NCI-H526 (cell line): Measurements from ENCODE around the gene LRIT1.

Experiments
- DNase-seq, 2 experiments: peaks; one replicate each; lab custom pipeline; 2025; lab: John Stamatoyannopoulos, UW

LRIT1 gene

GRCh38 chr10:84241185-84241790 is at the start of gene LRIT1:
TSS of gene LRIT1 (minus strand) at chr10:84241546. CDS start at chr10:84241439, 107 bp downstream.
- DNase-seq: no peak

GRCh38 chr10:84290235-84290634 is 48.9 kb upstream of the LRIT1 start:
- no peak for DNase-seq

GRCh38 chr10:84289521-84290200 is 48.3 kb upstream of the LRIT1 start:
- DNase-seq: no peak

- no peak for DNase-seq
These were observed 46.8 kb upstream of the LRIT1 start for GRCh38 chr10:84288151-84288550.

- no peak for DNase-seq
These were observed 45.3 kb upstream of the LRIT1 start for GRCh38 chr10:84286695-84287094.

GRCh38 chr10:84279876-84280475 is 38.6 kb upstream of the LRIT1 start:
- DNase-seq: peak in 1 of 2 experiments; percentile 3

- no peak for DNase-seq
These were observed 29.4 kb upstream of the LRIT1 start for GRCh38 chr10:84270708-84271107.

GRCh38 chr10:84269773-84270172 is 28.4 kb upstream of the LRIT1 start:
- no peak for DNase-seq

GRCh38 chr10:84269162-84269561 is 27.8 kb upstream of the LRIT1 start:
- DNase-seq: no peak

- DNase-seq: peak in 1 of 2 experiments; percentile 25
These were observed 26.3 kb upstream of the LRIT1 start for GRCh38 chr10:84267503-84268126.

GRCh38 chr10:84265418-84265817 is 24.1 kb upstream of the LRIT1 start:
- DNase-seq: peak; percentile 65 to 71

GRCh38 chr10:84264611-84265141 is 23.3 kb upstream of the LRIT1 start:
- peak; percentile 83 to 87 for DNase-seq

- DNase-seq: no peak
These were observed 22.4 kb upstream of the LRIT1 start for GRCh38 chr10:84263716-84264115.

GRCh38 chr10:84262190-84262956 is 21.0 kb upstream of the LRIT1 start:
- DNase-seq: no peak

- no peak for DNase-seq
These were observed 20.0 kb upstream of the LRIT1 start for GRCh38 chr10:84261236-84261915.

GRCh38 chr10:84258034-84258695 is 16.8 kb upstream of the LRIT1 start:
- no peak for DNase-seq

GRCh38 chr10:84257343-84258020 is 16.1 kb upstream of the LRIT1 start:
- DNase-seq: no peak

GRCh38 chr10:84256510-84257342 is 15.4 kb upstream of the LRIT1 start:
- peak in 1 of 2 experiments; percentile 56 for DNase-seq
